ENCODE data around the gene GNLY. TPM values are rescaled to one million over a fixed set of nuclear protein-coding genes. Genes with fewer than 3 reads are reported as not detected.

Gene GNLY
- total RNA-seq, 1 experiment from 2014 or later = not detected

DNA sequence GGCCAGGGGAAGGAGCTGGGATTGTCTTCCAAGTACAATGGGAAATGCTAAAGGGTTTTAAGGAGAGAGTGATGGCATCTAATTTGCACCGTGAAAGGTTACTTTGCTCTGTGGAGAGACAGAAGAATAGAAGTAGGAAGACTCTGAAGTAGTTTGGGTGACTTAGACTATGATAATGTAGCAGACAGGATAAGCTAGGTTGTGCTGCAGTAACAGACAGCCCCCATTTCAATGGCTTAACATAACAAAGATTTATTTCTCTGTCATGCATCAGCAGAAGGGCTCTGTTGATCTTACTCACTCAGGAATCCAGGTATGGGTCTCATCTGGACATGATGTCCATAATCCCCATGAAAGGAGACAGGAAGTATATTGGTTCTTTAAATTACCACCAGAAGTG is 26.4 kb downstream of the GNLY start:
- ChIA-PET CTCF (no interaction called here), POLR2A (ENCODE audit: unreplicated experiment) (no interaction called here)
- no peaks in the 10 kb centered on the region for H3F3A ChIP-seq (ENCODE audit: low read length, unreplicated experiment)
- no peak overlapping the region for H3K27ac ChIP-seq (ENCODE audit: low read length)
- no peaks in the 10 kb centered on the region for H3K79me2 ChIP-seq (ENCODE audit: low read length)
- ATAC-seq = no peak
- no peak overlapping the region for H3K9ac ChIP-seq (ENCODE audit: low read length)
- H3K4me2 ChIP-seq (ENCODE audit: low read length) = no peak overlapping the region
- no peaks in the 10 kb centered on the region for H3K9me2 ChIP-seq (replicated peaks; ENCODE audit: low read length)
- H2AFZ ChIP-seq (ENCODE audit: low read length) = no peak overlapping the region
- H4K20me1 ChIP-seq (ENCODE audit: low read length) = no peaks in the 10 kb centered on the region
- intact Hi-C loops (cut with micrococcal nuclease) = no loop called here
- H3K27me3 ChIP-seq (ENCODE audit: low read length) = peaks cover 5% of the 10 kb centered on the region; the same call in 1 of the 2 replicates
- no TSS peak for BruUV-seq (replicated peaks)
- H3K4me3 ChIP-seq (ENCODE audit: low read length) = no peak overlapping the region
- TF ChIP-seq EZH2 (IDR thresholded peaks at IDR 0.05; ENCODE audit: low read length, unreplicated experiment) (no peak), EZH2phosphoT487 (IDR thresholded peaks at IDR 0.05; ENCODE audit: borderline replicate concordance, low read length) (no peak)
- TF ChIP-seq, protein P1, sequence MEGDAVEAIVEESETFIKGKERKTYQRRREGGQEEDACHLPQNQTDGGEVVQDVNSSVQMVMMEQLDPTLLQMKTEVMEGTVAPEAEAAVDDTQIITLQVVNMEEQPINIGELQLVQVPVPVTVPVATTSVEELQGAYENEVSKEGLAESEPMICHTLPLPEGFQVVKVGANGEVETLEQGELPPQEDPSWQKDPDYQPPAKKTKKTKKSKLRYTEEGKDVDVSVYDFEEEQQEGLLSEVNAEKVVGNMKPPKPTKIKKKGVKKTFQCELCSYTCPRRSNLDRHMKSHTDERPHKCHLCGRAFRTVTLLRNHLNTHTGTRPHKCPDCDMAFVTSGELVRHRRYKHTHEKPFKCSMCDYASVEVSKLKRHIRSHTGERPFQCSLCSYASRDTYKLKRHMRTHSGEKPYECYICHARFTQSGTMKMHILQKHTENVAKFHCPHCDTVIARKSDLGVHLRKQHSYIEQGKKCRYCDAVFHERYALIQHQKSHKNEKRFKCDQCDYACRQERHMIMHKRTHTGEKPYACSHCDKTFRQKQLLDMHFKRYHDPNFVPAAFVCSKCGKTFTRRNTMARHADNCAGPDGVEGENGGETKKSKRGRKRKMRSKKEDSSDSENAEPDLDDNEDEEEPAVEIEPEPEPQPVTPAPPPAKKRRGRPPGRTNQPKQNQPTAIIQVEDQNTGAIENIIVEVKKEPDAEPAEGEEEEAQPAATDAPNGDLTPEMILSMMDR (conservative IDR thresholded peaks at IDR 0.05; ENCODE audit: low read depth, low read length) = no peak
- DNase-seq = no peak
- no peaks in the 10 kb centered on the region for H3K36me3 ChIP-seq (ENCODE audit: low read depth, low read length)
- H3K4me1 ChIP-seq (ENCODE audit: insufficient read depth, low read length) = no peaks in the 10 kb centered on the region
- no peaks in the 10 kb centered on the region for H3K9me3 ChIP-seq (ENCODE audit: low read length)

DNA sequence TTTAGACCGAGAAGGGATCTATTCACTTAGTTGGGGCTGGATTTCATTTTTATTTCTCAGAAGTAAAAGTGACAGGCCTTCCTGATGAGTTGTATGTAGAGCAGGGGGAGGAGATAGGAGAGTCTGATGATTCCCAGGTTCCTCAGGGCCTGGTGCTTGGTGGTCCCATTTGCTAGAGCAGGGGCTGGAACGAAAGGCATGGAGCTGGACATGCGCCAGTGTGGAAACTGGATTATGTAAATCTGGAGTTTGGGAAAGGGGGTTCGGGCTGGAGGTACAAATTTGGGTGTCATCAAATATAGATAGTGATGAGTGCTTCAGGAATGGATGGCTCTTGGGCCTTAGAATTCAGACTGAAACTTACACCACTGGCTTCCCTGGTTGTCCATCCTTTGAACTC is 27.5 kb downstream of the GNLY start:
- Histone ChIP-seq H4K20me1 (ENCODE audit: low read length) (no peaks in the 10 kb centered on the region), H3K4me2 (ENCODE audit: low read length) (no peak overlapping the region), H3F3A (ENCODE audit: low read length, unreplicated experiment) (no peaks in the 10 kb centered on the region), H3K27ac (ENCODE audit: low read length) (no peak overlapping the region), H3K9me2 (replicated peaks; ENCODE audit: low read length) (no peaks in the 10 kb centered on the region), H3K9ac (ENCODE audit: low read length) (no peak overlapping the region), H3K79me2 (ENCODE audit: low read length) (no peaks in the 10 kb centered on the region), H3K27me3 (ENCODE audit: low read length) (peaks cover 5% of the 10 kb centered on the region; the same call in 1 of the 2 replicates), H2AFZ (ENCODE audit: low read length) (no peak overlapping the region), H3K4me1 (ENCODE audit: insufficient read depth, low read length) (no peaks in the 10 kb centered on the region), H3K36me3 (ENCODE audit: low read depth, low read length) (no peaks in the 10 kb centered on the region), H3K4me3 (ENCODE audit: low read length) (no peak overlapping the region), H3K9me3 (ENCODE audit: low read length) (no peaks in the 10 kb centered on the region)
- ChIA-PET CTCF (interaction anchor here (0.7 kb wide), 1 partner anchor 106 kb away, joined by 5 read pairs; no protein-coding TSS in a partner anchor), POLR2A (ENCODE audit: unreplicated experiment) (no interaction called here)
- intact Hi-C loops (cut with micrococcal nuclease) = no loop called here
- no peak for DNase-seq
- TF ChIP-seq, protein P1 (conservative IDR thresholded peaks at IDR 0.05; ENCODE audit: low read depth, low read length) = no peak
- TF ChIP-seq EZH2phosphoT487 (IDR thresholded peaks at IDR 0.05; ENCODE audit: borderline replicate concordance, low read length) (no peak), EZH2 (IDR thresholded peaks at IDR 0.05; ENCODE audit: low read length, unreplicated experiment) (no peak)
- ATAC-seq = no peak
- BruUV-seq (replicated peaks) = no TSS peak

DNA sequence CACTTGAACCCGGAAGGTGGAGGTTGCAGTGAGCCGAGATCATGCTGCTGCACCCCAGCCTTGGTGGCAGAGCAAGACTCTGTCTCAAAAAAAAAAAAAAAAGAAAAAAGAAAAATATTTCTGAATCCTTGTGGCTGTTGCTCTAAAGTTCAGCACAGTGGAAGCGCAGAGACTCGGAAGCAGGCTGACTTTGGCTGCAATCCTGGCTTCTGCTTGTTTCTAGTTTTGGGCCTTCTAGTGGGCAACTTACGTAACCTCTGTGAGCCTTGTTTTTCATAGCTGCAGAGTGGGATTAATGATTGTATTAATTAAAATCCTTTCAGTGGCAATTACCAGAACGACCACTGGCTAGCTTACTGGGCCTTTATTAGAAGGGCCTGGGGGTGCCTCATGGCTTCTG is 28.4 kb downstream of the GNLY start:
- no peaks in the 10 kb centered on the region for H3K79me2 ChIP-seq (ENCODE audit: low read length)
- H3K9me3 ChIP-seq (ENCODE audit: low read length) = no peaks in the 10 kb centered on the region
- no peaks in the 10 kb centered on the region for H4K20me1 ChIP-seq (ENCODE audit: low read length)
- no peaks in the 10 kb centered on the region for H3K9me2 ChIP-seq (replicated peaks; ENCODE audit: low read length)
- ATAC-seq (no peak), DNase-seq (no peak)
- TF ChIP-seq, protein P1 (conservative IDR thresholded peaks at IDR 0.05; ENCODE audit: low read depth, low read length) = no peak
- TF ChIP-seq EZH2phosphoT487 (IDR thresholded peaks at IDR 0.05; ENCODE audit: borderline replicate concordance, low read length) (no peak), EZH2 (IDR thresholded peaks at IDR 0.05; ENCODE audit: low read length, unreplicated experiment) (no peak)
- POLR2A ChIA-PET (ENCODE audit: unreplicated experiment) = no interaction called here
- BruUV-seq (replicated peaks) = no TSS peak
- intact Hi-C loops (cut with micrococcal nuclease) = no loop called here
- no peaks in the 10 kb centered on the region for H3F3A ChIP-seq (ENCODE audit: low read length, unreplicated experiment)
- H3K9ac ChIP-seq (ENCODE audit: low read length) = no peak overlapping the region
- H3K27me3 ChIP-seq (ENCODE audit: low read length) = peaks cover 5% of the 10 kb centered on the region; the same call in 1 of the 2 replicates
- H3K27ac ChIP-seq (ENCODE audit: low read length) = no peak overlapping the region
- no peak overlapping the region for H2AFZ ChIP-seq (ENCODE audit: low read length)
- H3K4me1 ChIP-seq (ENCODE audit: insufficient read depth, low read length) = no peaks in the 10 kb centered on the region
- CTCF ChIA-PET = interaction anchor here (0.7 kb wide), 1 partner anchor 105 kb away, joined by 5 read pairs; no protein-coding TSS in a partner anchor
- H3K36me3 ChIP-seq (ENCODE audit: low read depth, low read length) = no peaks in the 10 kb centered on the region
- H3K4me3 ChIP-seq (ENCODE audit: low read length) = no peak overlapping the region
- no peak overlapping the region for H3K4me2 ChIP-seq (ENCODE audit: low read length)

All from PC-3 (cell line).